Retina (tissue), 1 donor: ENCODE data around the gene MITF.

ENCODE experiments used
- DNase-seq: peaks from one replicate; pipeline ENCODE4 v3.0.0-alpha.2; 2016

The MITF gene, protein sequence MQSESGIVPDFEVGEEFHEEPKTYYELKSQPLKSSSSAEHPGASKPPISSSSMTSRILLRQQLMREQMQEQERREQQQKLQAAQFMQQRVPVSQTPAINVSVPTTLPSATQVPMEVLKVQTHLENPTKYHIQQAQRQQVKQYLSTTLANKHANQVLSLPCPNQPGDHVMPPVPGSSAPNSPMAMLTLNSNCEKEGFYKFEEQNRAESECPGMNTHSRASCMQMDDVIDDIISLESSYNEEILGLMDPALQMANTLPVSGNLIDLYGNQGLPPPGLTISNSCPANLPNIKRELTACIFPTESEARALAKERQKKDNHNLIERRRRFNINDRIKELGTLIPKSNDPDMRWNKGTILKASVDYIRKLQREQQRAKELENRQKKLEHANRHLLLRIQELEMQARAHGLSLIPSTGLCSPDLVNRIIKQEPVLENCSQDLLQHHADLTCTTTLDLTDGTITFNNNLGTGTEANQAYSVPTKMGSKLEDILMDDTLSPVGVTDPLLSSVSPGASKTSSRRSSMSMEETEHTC

DNA sequence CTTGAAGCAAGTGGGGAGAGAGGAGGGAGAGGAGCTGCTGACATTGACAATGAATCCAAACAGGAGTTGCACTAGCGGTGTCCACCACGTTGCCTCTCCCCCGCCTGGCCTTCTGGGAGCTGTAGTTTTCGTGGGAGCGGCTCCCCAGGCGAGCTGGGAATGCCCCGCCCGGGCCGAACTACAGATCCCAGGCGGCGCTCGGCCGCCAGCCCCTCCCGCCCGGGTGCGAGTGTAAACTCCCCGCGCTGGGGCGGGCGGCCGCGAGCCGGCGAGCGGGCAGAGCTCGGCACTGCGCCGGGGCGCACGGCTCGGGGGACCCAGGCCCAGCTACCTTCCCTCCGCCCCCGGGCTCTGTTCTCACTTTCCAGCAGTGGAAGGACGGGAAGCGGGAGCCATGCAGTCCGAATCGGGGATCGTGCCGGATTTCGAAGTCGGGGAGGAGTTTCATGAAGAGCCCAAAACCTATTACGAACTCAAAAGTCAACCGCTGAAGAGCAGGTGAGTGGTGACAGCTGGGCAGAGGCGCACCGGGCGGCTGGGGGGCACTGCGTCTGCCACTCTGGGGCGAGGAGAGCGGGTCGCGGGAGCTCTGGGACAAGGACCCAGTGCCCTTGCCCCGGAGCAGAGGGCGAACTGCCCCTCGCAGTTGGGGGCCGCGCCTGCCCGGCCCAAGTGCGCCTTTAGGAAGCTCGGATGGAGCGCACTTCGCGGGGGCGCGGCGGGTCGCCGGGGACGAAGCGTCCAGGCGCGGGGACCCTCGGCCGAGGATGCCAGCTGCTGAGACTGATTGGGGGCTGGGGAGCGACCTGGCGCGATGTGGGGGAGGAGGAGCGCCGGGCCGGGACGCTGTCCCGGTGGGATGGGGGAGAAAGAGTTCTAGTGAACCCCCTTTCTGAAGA lies at the start of gene MITF:
TSS of gene MITF (plus strand) at position 261 of the 899 bp plus-strand sequence. CDS start at position 395, 134 bp downstream.
- peak; percentile 92 for DNase-seq

DNA sequence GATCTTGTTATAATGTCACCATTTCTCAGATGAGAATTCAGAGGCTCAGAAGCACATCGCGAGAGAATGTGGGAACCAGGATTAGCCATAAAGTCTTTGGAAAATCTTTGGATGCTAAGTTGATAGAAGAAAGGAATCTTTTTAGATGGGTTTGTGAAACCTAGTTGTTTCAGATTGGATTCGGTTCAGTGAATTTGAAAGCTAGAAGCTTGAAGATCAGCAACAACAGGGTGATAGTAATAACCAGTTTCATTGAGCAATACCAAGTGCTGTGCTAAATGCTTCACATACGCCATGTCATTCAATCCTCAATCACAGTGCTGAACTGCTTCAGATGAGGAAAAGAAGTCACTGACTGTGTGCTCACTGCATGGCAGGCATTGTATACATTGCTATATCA lies 47.4 kb upstream of the MITF start:
- DNase-seq, result no peak

DNA sequence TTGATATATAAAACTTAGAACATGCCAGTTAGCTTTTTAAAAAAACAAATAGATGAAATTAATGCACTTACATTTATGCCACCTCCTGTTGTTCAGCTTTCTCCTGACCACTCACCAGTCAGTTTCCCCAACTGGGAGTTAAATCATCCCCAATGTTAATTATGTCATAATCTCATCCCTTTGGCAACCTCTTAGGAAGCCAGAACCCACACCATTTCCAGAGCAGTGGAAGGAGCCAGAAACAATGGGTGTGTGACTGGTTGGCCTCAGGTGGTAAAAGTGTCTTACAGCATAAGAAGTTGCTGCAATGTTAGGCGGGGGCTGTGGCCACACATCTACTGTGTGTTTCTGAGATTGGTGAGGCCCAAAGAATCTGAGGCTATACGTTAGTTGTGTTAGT lies 46.5 kb upstream of the MITF start:
- DNase-seq, result no peak

DNA sequence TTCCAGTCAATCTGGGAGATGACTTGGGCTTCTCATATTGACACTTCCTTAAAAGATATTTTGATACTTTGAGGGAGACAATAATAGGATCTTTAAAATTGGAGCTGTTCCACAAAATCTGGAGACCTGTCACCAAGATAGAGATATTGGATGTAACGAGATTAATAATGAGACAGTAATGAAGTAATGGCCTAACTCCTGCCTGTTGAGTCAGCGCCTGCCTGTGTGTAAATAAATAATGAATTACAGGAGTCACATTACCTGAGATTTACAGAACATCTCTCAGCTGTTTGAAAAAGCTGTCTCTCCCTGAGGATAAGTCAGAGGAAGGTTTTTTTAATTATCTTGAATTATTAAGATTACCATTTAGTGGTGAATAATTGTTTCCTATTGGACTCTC lies 43.8 kb upstream of the MITF start:
- no peak for DNase-seq

DNA sequence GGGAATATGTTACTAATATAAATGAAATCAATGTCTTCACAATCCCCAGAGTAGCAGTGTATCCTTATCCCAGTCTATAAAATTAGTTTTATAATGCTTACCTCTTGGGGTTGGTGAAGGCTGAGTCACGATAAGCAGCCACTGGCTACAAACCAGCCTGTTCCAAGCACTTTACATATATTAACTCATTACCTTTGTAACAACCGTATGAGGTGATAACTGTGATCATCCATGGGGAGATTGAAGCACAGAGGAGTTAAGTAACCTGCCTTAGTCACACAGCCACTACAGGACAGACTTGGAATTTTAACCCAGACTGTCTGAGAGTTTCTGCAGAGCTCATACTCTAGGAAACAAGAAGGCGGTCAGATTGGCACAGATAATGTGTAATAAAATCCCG lies 43.3 kb upstream of the MITF start:
- DNase-seq, result no peak

DNA sequence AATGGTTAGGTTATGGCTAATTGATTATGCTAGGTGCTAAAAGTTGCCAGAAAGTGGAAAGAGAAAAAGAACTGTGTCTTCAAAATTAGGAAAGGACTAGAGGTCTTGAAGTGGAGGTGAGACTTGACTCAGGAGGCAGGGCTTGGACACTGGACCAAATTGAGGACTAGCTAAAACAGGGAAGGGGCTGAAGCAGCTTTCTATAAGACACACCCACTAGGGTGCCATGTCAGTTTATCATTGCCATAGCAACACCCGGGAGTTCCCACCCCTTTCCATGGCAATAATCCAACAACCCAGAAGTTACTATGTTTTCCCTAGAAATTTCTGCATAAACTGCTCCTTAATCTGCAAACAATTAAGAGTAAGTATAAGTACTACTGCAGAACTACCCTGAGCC lies 42.9 kb upstream of the MITF start:
- no peak for DNase-seq

DNA sequence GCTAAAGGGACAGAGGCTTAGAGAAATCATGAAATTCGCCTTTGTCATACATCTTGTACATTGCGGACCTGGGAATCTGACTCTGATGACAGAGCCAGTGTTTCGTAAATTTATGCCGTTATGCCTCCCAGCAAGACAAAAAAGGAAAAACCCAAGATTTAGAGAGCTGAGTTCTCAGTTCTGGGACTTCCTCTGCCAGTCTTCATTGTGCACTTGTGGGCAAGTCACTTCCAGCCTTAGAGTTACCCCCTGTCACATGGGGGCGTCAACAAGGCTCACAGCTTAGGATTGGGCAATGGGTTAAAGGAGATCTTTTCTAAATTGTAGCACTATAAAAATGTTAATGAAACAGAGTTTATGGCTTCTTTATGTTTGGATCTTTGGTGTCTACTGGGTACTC lies 41.9 kb upstream of the MITF start:
- DNase-seq, result no peak

DNA sequence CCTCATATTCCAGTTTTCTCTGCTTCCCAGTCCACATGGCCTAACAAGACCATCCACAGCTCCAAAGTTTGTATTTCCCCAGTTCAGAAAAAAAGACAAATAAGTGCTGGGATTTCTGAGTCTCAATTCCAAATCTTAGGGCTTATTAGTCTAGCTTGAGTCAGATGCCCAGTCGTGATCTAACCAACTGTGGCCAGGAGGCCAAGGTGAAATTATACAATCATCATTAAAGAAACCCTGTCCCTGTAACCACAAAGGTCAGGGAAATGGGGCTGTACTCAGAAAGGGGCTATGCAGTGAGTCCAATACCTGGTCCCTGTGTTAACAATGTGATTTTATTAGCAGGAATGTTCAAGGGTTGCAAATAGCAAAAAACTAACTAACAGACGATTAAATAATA lies 40.5 kb upstream of the MITF start:
- no peak for DNase-seq

DNA sequence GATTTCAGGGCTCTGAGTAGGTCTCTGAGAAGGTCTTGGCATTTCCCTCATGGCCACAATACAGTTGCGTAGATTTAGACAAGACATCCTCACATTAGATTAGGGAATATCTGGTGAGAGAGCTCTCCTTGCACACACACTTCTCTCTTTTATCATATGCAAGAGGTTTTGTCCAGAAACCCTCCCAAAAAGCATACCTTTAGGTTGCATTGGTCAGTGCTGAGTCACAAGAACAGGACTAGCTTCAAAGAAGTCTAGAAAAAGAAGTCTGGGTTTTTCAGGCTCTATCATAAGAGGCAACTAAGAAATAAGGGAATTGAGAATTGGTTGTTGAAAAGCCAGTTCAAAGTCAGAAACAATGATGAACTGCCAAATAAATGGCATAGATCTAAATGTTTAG lies 40.1 kb upstream of the MITF start:
- DNase-seq, result no peak

DNA sequence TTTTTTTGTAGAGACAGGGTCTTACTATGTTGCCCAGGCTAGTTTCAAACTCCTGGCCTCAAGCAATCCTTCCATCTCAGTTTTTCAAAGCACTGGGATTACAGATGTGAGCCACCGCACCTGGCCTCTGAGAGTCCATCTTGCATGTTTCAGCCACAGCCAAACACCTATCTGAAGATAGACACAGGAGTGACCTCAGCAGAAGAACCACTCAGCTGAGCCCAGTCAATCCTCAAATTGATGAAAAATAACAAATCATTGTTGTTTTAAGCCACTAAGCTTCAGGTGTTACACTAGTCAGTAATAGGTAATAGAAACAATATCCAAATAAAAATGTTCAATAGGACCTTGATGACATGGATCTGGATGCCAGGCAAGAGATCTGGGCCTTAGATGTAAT lies 38.3 kb upstream of the MITF start:
- no peak for DNase-seq

DNA sequence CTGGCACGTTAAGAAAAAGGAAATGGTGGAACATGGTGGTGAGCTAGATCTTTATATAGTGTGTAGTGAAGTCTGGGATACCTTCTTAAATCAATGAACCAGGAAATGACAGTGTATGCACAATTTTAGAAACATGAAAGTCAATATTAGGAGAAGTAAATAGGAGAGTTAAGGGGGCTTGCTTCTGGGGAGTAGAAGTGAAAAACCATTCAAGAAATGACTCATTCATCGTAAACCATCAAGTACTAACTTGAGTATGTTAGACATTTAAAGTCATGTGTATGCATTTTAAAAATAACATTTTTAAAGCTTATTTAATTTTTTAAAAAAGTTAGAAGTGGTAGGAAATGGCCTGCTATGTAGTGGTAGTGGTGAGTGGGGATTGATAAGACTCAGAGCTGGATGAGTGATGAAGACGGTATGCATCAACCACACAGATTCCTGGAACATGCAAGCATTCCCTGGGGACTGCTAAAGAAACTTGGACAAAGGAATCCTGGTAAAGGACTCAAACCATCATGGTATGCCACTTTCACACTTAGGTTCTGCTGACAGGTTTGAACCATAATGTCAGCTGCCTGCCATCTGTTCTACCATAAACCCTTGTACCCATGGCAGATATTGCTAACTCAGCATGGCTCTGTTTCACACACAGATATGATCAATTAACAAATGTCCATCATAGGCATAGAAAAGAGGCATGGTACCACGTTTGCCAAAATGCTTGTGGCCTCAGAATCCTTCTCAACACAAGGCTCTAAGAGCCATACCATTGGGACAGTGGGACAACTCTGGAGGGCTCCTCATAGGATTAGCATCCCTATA lies 28.9 kb upstream of the MITF start:
- no peak for DNase-seq

DNA sequence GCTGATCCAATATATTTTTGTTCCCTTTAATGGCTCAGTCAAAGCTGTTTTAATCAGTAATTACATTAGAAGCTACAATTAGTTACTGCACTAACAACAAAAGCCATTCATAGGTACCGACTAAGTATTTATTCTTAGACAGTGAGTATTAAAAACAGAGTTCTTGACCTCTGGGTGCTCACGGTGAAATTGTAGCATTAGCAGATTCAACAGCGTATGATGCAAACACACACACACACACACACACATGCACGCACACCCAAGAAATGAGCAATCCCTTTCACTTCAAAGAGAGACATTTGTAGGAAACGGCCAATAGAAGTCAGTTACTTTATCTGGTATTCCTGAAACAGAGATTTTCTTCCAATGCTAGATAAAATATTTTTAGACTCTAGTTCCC lies 27.0 kb upstream of the MITF start:
- DNase-seq, result no peak

DNA sequence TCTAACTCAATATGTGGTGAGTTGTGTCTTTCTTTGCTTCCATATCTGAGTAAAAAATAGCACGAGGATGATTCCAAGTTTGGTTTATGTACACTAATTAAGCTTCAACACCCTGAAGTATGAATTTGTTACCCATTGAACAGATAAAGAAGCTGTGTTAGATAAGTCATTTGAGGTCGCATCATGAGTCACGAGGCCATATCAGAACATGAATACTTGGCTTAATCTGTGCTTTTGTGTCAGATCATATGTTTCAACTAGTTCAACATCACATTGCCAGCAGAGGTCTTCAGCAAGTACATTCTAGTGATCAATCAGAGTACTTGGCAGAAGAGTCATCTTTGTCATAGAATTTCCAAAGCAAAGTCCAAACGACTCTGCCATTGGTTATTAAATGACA lies 26.3 kb upstream of the MITF start:
- no peak for DNase-seq

DNA sequence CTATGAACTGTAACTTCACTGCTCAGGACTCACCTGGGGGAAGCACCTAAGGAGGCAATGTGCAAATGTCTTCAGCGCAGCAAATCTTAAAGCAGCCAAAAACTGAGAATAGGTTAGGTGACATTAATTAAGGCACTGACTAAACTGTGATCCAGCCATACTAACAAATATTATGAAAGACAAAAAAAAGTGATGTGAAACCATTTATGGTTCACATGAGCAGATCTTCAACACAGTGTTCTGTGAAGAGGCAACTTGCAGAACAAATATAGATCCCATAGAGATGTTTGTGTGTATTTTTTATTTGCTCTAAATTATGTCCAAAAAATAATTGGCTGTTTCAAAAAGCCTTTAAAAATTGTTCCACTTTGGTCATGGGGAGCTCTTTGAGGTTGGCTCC lies 24.1 kb upstream of the MITF start:
- DNase-seq, result no peak

DNA sequence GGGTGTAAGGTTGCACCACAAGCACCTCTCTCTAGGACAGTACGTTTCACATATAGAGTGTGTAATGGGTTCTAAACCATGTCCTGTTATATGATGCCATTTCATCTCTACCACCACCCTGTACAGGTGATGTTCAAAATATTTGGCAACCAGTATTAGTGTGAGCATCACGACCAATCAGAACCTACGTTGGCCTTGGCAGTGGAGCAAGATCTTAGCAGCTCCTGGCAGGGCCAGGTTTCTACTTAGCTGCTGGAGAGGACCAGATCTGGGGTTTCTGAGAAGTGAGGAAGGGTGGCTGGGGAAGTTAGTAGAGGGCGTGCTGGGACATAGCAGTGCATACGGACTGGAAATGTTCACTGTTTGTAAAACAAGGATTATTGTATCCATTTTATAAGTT lies 23.1 kb upstream of the MITF start:
- DNase-seq, result no peak

DNA sequence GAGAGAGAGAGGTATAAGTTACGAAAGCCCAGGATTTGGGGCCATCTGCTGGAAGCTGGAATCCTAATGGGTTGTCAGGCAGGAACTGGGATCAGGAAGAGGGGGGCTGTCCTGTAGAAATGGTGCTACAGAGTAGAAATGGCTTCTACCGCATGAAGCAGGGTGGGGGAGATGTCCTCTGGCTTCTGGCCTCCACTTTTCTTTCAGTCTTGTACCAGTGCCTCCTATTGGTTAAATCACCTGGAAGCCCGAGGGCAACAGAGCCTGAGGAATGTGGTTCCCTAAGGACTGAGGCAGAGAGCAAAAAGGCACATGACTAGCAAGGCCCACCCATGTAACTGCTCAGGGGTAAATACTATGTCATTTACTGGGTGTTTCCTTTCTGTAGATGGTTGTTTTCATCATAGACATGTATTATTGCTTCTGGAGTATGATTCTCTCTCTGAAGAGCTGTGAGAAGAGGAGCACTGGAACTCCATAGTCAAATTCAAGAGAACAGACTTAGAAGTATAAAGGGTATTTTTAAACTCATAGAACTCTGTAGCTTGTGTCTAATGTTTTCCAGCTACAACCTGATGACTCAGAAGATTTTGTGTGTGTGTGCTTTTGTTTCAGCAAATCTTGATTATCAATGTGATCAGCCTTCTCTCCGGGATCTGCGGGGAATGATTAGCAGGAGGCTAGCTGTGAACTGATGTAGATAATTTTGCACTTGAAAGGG lies 20.2 kb upstream of the MITF start:
- DNase-seq, result no peak

DNA sequence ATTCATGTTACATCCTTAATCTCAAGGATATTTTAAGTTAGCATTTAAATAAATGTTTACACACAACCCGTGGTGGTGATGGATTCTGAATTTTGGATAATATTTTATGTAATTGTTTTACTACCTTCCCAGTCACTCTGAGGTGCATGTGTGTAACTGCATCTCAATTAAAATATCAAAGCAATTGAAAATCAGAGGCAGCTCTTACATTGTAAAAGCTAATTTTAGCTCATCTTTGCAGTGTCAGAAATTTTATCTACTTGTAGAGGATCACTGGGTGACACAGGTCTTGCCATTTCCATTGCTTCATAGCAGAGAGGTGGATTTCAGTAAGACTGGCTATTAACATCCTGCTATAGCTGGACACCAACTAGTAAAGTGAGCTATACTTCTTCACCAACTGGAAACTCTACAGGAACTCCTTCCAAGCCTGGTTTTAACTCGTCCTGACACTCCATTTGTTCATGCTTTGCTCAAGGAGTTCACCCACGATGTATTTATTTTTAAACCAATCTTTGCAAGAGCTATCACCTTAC lies 19.6 kb upstream of the MITF start:
- no peak for DNase-seq

DNA sequence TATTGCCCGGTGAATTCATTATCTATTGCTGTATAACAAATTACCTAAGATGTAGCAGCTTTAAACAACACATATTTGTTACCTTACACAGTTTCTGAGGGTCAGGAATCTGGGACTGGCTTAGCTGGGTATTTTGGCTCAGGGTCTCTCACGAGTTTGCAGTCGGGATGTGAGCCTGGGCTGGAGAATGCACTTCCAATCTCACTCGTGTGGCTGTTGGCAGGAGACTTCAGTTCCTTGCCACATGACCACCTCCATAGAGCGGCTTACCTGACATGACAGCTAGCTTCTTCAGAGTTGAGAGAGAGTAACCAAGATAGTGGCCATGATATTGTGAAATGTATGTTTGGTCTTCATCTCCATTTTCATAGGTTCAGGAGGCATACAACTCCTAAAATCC lies 18.4 kb upstream of the MITF start:
- DNase-seq, result no peak

DNA sequence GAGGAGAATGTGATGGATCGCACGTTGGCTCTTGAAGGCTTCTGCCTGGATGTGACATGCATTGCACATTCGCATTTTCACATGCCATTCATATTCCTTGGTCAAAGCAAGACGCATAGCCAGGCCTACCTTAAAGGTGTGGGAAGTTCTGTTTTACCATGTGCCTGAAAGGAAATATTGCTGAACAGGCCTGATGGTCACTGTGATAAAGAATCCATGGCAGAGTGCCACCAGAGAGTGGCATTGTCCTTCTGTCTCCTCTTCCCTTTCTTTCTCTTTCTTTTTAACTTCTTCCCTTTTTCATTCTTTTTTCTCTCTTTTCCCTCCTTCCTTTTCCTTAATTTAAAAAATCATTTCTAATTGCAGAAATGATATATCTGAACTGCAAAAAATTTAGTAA lies 15.9 kb upstream of the MITF start:
- DNase-seq, result no peak

DNA sequence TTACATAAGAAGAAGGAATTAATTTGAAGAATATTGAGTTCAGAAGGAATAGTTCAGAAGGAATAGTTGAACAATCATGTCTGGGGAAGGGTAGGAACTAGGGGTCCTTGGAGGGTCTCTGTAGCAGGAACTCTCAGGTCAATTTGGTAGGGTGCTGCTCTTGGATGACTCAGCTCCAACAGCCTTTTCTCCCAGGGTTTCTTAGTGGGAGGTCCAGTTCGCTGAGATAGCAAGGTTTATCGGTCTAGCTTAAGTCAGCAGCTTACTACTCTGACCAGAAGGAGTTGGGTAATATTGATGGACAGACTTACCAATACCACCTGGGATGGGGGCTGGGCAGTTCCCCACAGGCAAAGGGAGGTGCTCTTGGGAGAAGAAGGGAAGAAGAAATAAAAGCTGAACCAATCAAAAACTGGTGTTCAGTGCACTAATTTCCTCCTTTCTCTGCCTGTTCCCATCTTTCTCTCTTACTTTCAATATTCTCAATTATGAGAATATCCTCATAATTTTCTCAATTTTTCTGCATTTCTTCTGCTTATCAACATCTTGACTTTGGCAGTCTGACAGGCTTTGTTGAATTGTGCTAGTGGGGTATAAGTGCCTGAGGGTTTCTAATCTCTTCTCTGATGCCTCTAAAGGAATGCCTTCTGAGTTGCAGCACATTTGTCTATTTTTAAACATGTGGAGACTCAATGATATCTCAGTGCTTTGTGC lies 14.4 kb upstream of the MITF start:
- no peak for DNase-seq

DNA sequence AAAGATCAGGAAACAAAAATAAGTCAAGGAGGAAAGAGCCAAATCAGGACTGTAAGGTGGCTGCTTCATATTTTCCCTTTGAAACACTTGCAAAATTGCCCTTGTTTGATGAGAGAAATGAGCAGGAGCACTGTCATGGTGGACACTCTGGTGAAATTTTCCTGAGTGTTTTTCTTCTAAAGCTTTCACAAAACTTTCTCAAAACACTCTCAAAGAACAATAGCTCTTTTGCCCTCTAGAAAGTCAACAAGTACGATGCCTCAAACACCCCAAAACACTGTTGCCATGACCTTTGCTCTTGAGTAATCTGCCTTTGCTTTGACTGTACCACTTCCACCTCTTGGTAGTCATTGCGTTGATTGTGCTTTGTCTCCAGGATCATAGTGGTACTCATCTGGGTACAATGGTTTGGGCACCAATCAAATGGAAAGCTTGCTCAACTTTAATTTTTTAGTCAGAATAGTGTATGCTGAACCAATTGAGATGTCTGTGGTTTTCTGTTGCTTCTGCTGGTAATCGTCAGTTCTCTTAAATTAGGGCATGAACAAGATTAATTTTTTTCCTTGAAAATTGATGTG lies 13.2 kb upstream of the MITF start:
- no peak for DNase-seq
